GM19238 (cell line): ENCODE measurements around the gene BTBD3.

Source experiments
- DNase-seq: peaks from one replicate; pipeline ENCODE4 v3.0.0; 2011; ENCODE audit warnings: low spot score; ENCODE audit not compliant: insufficient read length

The BTBD3 gene

GRCh38 chr20:11912659-11913415, 4.9 kb upstream of the BTBD3 start:
- DNase-seq: no peak

- no peak for DNase-seq
Observed at GRCh38 chr20:11918391-11918845, 725 bp downstream of the BTBD3 start.

- no peak for DNase-seq
Observed at GRCh38 chr20:11918981-11919380, 1.3 kb downstream of the BTBD3 start.

- DNase-seq: no peak
Observed at GRCh38 chr20:11919581-11919980, 1.9 kb downstream of the BTBD3 start.

- DNase-seq: no peak
Observed at GRCh38 chr20:11920083-11920482, 2.4 kb downstream of the BTBD3 start.

GRCh38 chr20:11921321-11921720, 3.6 kb downstream of the BTBD3 start:
- DNase-seq: no peak

GRCh38 chr20:11922561-11922960, 4.9 kb downstream of the BTBD3 start:
- no peak for DNase-seq

GRCh38 chr20:11924923-11925322, 7.2 kb downstream of the BTBD3 start:
- no peak for DNase-seq

- DNase-seq: no peak
Observed at GRCh38 chr20:11926292-11926998, 8.8 kb downstream of the BTBD3 start.

GRCh38 chr20:11929947-11930346, 12.3 kb downstream of the BTBD3 start:
- DNase-seq: no peak

GRCh38 chr20:11935212-11936154, 17.8 kb downstream of the BTBD3 start:
- DNase-seq: no peak

GRCh38 chr20:11936157-11936556, 18.5 kb downstream of the BTBD3 start:
- DNase-seq: no peak

GRCh38 chr20:11937230-11937629, 19.5 kb downstream of the BTBD3 start:
- no peak for DNase-seq

GRCh38 chr20:11941593-11942246, 24.0 kb downstream of the BTBD3 start:
- no peak for DNase-seq

GRCh38 chr20:11943778-11944177, 26.1 kb downstream of the BTBD3 start:
- DNase-seq: no peak

GRCh38 chr20:11948806-11949205, 31.1 kb downstream of the BTBD3 start:
- DNase-seq: no peak

- DNase-seq: no peak
Observed at GRCh38 chr20:11949711-11950110, 32.0 kb downstream of the BTBD3 start.

- no peak for DNase-seq
Observed at GRCh38 chr20:11951696-11952095, 34.0 kb downstream of the BTBD3 start.

- no peak for DNase-seq
Observed at GRCh38 chr20:11952639-11953038, 34.9 kb downstream of the BTBD3 start.

- DNase-seq: no peak
Observed at GRCh38 chr20:11957911-11958310, 40.2 kb downstream of the BTBD3 start.

GRCh38 chr20:11958855-11959254, 41.2 kb downstream of the BTBD3 start:
- no peak for DNase-seq
